Measurements from ENCODE around the gene ELL2.
A peak's percentile ranks its signal among the peaks of the same experiment; 100 is the strongest.
"Not testable (repeated sequence)": the region's sequence is repeated elsewhere in the genome, so short reads cannot be mapped to it uniquely, and the experiment has no call there.

ELL2 gene

GRCh38 chr5:95931079-95931833, 30.4 kb downstream of the ELL2 start:
- no peak for DNase-seq

GRCh38 chr5:95930141-95930930, 31.3 kb downstream of the ELL2 start:
- no peak for DNase-seq

- no peak for DNase-seq
Observed at GRCh38 chr5:95928724-95929253, 32.9 kb downstream of the ELL2 start.

GRCh38 chr5:95927927-95928723, 33.5 kb downstream of the ELL2 start:
- no peak for DNase-seq

- DNase-seq = not testable (repeated sequence)
Observed at GRCh38 chr5:95927300-95927699, 34.4 kb downstream of the ELL2 start.

- DNase-seq = no peak
Observed at GRCh38 chr5:95925939-95926338, 35.7 kb downstream of the ELL2 start.

GRCh38 chr5:95925378-95925744, 36.3 kb downstream of the ELL2 start:
- DNase-seq = no peak

- DNase-seq = no peak
Observed at GRCh38 chr5:95924720-95925377, 36.8 kb downstream of the ELL2 start.

- no peak for DNase-seq
Observed at GRCh38 chr5:95923918-95924544, 37.6 kb downstream of the ELL2 start.

GRCh38 chr5:95922798-95923197, 38.9 kb downstream of the ELL2 start:
- DNase-seq = no peak

- DNase-seq = no peak
Observed at GRCh38 chr5:95921501-95921900, 40.1 kb downstream of the ELL2 start.

- no peak for DNase-seq
Observed at GRCh38 chr5:95920822-95921221, 40.8 kb downstream of the ELL2 start.

GRCh38 chr5:95919658-95920057, 42.0 kb downstream of the ELL2 start:
- DNase-seq = no peak

- DNase-seq = no peak
Observed at GRCh38 chr5:95918421-95919006, 43.1 kb downstream of the ELL2 start.

- no peak for DNase-seq
Observed at GRCh38 chr5:95917207-95917606, 44.4 kb downstream of the ELL2 start.

GRCh38 chr5:95916687-95917085, 45.0 kb downstream of the ELL2 start:
- DNase-seq = no peak

- DNase-seq = peak in 2 of 58 donors; percentile 24 to 30
Observed at GRCh38 chr5:95915999-95916686, 45.5 kb downstream of the ELL2 start.

- DNase-seq = no peak
Observed at GRCh38 chr5:95913663-95914062, 48.0 kb downstream of the ELL2 start.

GRCh38 chr5:95912029-95912428, 49.6 kb downstream of the ELL2 start:
- DNase-seq = no peak

- DNase-seq = no peak
Observed at GRCh38 chr5:95910521-95910920, 51.1 kb downstream of the ELL2 start.
